ENCODE data around the gene WDR70. TPM values are rescaled to one million over a fixed set of nuclear protein-coding genes. Genes with fewer than 3 reads are reported as not detected.

The WDR70 gene

GRCh38 chr5:37799865-37800421 is 420.8 kb downstream of the WDR70 start:
- Histone ChIP-seq H3K4me3 (ENCODE audit: low read length) (no peak overlapping the region), H3K4me1 (ENCODE audit: control insufficient read depth, insufficient read depth, low read length) (no peaks in the 10 kb centered on the region), H3K9ac (ENCODE audit: low read depth, low read length) (no peak overlapping the region), H3K36me3 (ENCODE audit: insufficient read depth, low read length) (no peaks in the 10 kb centered on the region), H3K9me3 (replicated peaks; ENCODE audit: low read length) (peaks cover 3% of the 10 kb centered on the region), H3K4me2 (ENCODE audit: low read length) (no peak overlapping the region), H3K27me3 (ENCODE audit: control insufficient read depth, insufficient read depth, low read length) (no peaks in the 10 kb centered on the region)

- H3K9me3 ChIP-seq (replicated peaks; ENCODE audit: low read length), result no peaks in the 10 kb centered on the region
- H3K4me3 ChIP-seq (ENCODE audit: low read length), result no peak overlapping the region
- H3K9ac ChIP-seq (ENCODE audit: low read depth, low read length), result no peak overlapping the region
- no peaks in the 10 kb centered on the region for H3K27me3 ChIP-seq (ENCODE audit: control insufficient read depth, insufficient read depth, low read length)
- H3K4me1 ChIP-seq (ENCODE audit: control insufficient read depth, insufficient read depth, low read length), result peaks cover 9% of the 10 kb centered on the region
- H3K36me3 ChIP-seq (ENCODE audit: insufficient read depth, low read length), result no peaks in the 10 kb centered on the region
- no peak overlapping the region for H3K4me2 ChIP-seq (ENCODE audit: low read length)
Measured at GRCh38 chr5:37801521-37801920, 422.4 kb downstream of the WDR70 start.

Small RNA genes lying within 50 kb of the gene (small RNA-seq; reads per million reads assigned to genes)
- not detected for gene RNU6-1190P
- gene RNU6-484P, result not detected
